ENCODE measurements around the gene HECTD2. TPM values are rescaled to one million over a fixed set of nuclear protein-coding genes. Genes with fewer than 3 reads are reported as not detected.

The HECTD2 gene
- total RNA-seq, 2 experiments from 2014 or later, result 2.7 to 3.8 TPM

DNA sequence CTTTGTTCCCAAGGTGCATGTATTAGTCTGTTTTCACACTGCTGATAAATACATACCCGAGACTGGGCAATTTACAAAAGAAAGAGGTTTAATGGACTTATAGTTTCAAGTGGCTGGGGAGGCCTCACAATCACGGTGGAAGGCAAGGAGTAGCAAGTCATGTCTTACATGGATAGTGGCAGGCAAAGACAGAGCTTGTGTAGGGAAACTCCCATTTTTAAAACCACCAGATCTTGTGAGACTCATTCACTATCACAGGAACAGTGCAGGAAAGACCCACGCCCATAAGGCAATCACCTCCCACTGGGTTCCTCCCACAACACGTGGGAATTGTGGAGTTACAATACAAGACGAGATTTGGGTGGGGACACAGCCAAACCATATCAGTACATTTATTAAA is 129.8 kb downstream of the HECTD2 start:
- TF ChIP-seq, protein P1, sequence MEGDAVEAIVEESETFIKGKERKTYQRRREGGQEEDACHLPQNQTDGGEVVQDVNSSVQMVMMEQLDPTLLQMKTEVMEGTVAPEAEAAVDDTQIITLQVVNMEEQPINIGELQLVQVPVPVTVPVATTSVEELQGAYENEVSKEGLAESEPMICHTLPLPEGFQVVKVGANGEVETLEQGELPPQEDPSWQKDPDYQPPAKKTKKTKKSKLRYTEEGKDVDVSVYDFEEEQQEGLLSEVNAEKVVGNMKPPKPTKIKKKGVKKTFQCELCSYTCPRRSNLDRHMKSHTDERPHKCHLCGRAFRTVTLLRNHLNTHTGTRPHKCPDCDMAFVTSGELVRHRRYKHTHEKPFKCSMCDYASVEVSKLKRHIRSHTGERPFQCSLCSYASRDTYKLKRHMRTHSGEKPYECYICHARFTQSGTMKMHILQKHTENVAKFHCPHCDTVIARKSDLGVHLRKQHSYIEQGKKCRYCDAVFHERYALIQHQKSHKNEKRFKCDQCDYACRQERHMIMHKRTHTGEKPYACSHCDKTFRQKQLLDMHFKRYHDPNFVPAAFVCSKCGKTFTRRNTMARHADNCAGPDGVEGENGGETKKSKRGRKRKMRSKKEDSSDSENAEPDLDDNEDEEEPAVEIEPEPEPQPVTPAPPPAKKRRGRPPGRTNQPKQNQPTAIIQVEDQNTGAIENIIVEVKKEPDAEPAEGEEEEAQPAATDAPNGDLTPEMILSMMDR (IDR thresholded peaks at IDR 0.05), result no peak
- ChIA-PET POLR2A (no interaction called here), CTCF (no interaction called here)
- H3K27ac Mint-ChIP-seq, result no peak overlapping the region
- H3K36me3 Mint-ChIP-seq (ENCODE audit: low read depth), result no peaks in the 10 kb centered on the region
- ATAC-seq (no peak), DNase-seq (no peak)
- H3K4me3 Mint-ChIP-seq, result no peak overlapping the region
- H3K4me1 Mint-ChIP-seq (ENCODE audit: low read depth), result no peaks in the 10 kb centered on the region
- H3K9me3 Mint-ChIP-seq, result no peaks in the 10 kb centered on the region
- H3K27me3 Mint-ChIP-seq, result peaks cover 6% of the 10 kb centered on the region
- intact Hi-C loops (cut with micrococcal nuclease), result no loop called here

DNA sequence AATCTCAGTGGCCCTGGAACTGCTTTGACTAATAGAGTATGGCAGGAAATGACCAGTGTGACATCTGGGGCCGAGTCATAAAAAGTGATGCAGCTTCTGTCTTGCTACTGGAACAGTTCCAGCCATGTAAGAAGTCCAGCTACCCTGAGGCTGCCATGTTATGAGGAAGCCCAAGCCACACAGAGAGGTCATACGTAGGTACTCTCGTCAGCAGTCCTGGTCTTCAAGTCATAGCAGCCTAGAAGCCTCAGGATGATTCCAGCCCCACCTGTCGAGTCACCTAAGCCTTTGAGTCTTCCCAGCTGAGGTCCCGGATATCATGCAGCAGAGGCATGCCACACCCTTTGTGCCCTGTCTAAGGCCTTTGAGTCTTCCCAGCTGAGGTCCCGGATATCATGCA is 130.6 kb downstream of the HECTD2 start:
- ATAC-seq, result no peak
- no peak for DNase-seq
- TF ChIP-seq, protein P1 (IDR thresholded peaks at IDR 0.05), result no peak
- Mint-ChIP-seq H3K27me3 (peaks cover 6% of the 10 kb centered on the region), H3K4me3 (no peak overlapping the region), H3K36me3 (ENCODE audit: low read depth) (no peaks in the 10 kb centered on the region), H3K4me1 (ENCODE audit: low read depth) (no peaks in the 10 kb centered on the region), H3K9me3 (no peaks in the 10 kb centered on the region), H3K27ac (no peak overlapping the region)
- CTCF ChIA-PET, result no interaction called here
- POLR2A ChIA-PET, result no interaction called here
- intact Hi-C loops (cut with micrococcal nuclease), result no loop called here

DNA sequence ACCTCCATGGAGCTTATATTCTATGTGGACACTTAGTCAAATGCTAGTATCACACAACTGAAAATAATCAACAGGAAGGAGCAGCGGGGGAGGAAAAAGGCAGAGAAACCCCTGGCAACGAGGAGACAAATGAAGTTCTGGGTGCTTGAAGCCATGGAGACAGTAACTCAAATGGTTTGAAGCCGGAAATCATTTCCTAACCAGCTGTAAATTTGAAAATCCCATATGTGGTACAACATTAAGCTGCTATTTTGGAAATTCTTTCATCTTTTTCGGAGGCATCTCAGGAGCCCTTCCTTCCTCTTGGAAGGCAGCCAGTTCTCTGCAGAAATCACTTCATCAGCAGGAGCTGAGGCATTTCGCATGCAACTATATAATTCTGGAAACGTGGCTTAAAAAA is 131.3 kb downstream of the HECTD2 start:
- intact Hi-C loops (cut with micrococcal nuclease), result no loop called here
- no peaks in the 10 kb centered on the region for H3K9me3 Mint-ChIP-seq
- H3K27me3 Mint-ChIP-seq, result peaks cover 6% of the 10 kb centered on the region
- DNase-seq (no peak), ATAC-seq (no peak)
- CTCF ChIA-PET, result no interaction called here
- H3K4me3 Mint-ChIP-seq, result no peak overlapping the region
- H3K36me3 Mint-ChIP-seq (ENCODE audit: low read depth), result no peaks in the 10 kb centered on the region
- POLR2A ChIA-PET, result no interaction called here
- TF ChIP-seq, protein P1 (IDR thresholded peaks at IDR 0.05), result no peak
- H3K4me1 Mint-ChIP-seq (ENCODE audit: low read depth), result no peaks in the 10 kb centered on the region
- no peak overlapping the region for H3K27ac Mint-ChIP-seq

DNA sequence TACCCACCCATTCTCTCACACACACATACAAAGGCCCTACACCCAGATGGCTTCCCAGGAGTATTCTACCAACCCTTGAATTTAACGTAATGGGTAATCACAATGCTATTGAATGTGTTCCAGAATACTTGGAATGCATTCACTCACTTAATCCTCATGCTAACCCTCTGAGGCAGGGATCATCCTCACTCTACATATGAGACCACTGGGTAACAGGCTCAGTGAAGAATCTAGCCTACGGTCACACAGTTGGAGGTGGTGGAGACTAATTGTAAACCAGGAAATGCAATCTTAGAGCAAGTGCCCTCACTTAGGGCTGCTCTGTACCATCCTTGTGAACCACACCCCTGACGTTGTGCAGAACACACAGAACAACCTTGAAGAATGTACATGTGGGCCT is 135.2 kb downstream of the HECTD2 start:
- ATAC-seq, result no peak
- Mint-ChIP-seq H3K36me3 (ENCODE audit: low read depth) (no peaks in the 10 kb centered on the region), H3K4me3 (no peak overlapping the region), H3K27ac (no peak overlapping the region), H3K9me3 (no peaks in the 10 kb centered on the region), H3K27me3 (peaks cover 4% of the 10 kb centered on the region), H3K4me1 (ENCODE audit: low read depth) (no peaks in the 10 kb centered on the region)
- ChIA-PET CTCF (no interaction called here), POLR2A (no interaction called here)
- intact Hi-C loops (cut with micrococcal nuclease), result no loop called here
- no peak for DNase-seq
- TF ChIP-seq, protein P1 (IDR thresholded peaks at IDR 0.05), result no peak

DNA sequence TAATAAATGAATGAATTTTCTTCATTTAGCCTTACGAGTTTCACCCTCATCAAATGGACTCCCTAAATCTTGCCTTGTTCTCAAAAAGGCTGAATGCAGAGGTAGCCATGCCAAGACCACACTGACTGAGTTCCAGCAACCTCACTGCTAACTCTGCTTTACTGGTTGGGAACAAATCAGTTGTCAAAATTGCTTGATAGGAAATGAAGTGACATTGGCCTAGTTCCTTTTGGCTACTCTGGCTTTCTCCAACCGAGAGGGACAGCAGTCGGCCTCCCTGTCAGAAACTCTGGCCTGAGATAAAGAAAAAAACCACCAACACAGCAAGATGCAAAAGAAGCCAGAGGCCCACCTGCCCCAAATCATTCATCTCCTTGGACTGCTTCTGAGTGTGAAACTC is 135.7 kb downstream of the HECTD2 start:
- TF ChIP-seq, protein P1 (IDR thresholded peaks at IDR 0.05), result no peak
- CTCF ChIA-PET, result no interaction called here

More for the DNA sequence above, 135.7 kb downstream of the HECTD2 start:
- ATAC-seq, result no peak
- Mint-ChIP-seq H3K4me1 (ENCODE audit: low read depth) (no peaks in the 10 kb centered on the region), H3K27ac (no peak overlapping the region), H3K27me3 (peaks cover 4% of the 10 kb centered on the region), H3K9me3 (no peaks in the 10 kb centered on the region), H3K4me3 (no peak overlapping the region), H3K36me3 (ENCODE audit: low read depth) (no peaks in the 10 kb centered on the region)
- POLR2A ChIA-PET, result no interaction called here
- DNase-seq, result no peak
- intact Hi-C loops (cut with micrococcal nuclease), result no loop called here
